ENCODE measurements around the gene CCDC28B. TPM values are rescaled to one million over a fixed set of nuclear protein-coding genes. Genes with fewer than 3 reads are reported as not detected.

CCDC28B gene
- polyA plus RNA-seq, 1 donor from 2014 or later, result 176 TPM

GRCh38 chr1:32246888-32247273 is 46.5 kb downstream of the CCDC28B start, which contains the start of gene FAM167B:
Gene FAM167B, plus strand, starts transcription at chr1:32247222. Its CDS starts 200 bp downstream, at chr1:32247422.
- Histone ChIP-seq H3K79me2 (replicated peaks; ENCODE audit: insufficient read depth, low read length) (no peaks in the 10 kb centered on the region), H3K27ac (ENCODE audit: low read length) (no peak within 1 kb of the TSS), H3K9ac (ENCODE audit: low read length) (no peak within 1 kb of the TSS), H3K4me2 (ENCODE audit: low read length) (no peak within 1 kb of the TSS), H3K9me3 (ENCODE audit: low read length) (no peaks in the 10 kb centered on the region), H2AFZ (ENCODE audit: low read depth, low read length) (no peak within 1 kb of the TSS), H3K4me3 (ENCODE audit: low read length) (no peak within 1 kb of the TSS), H3K9me2 (ENCODE audit: insufficient read depth, low read length) (no peaks in the 10 kb centered on the region), H3F3A (ENCODE audit: insufficient read depth, low read length, poor library complexity, severe bottlenecking) (no peaks in the 10 kb centered on the region), H3K36me3 (ENCODE audit: insufficient read depth, low read length) (no peaks in the 10 kb centered on the region), H4K20me1 (ENCODE audit: insufficient read depth) (no peaks in the 10 kb centered on the region), H3K27me3 (ENCODE audit: insufficient read depth, low read depth, low read length) (peaks cover under 1% of the 10 kb centered on the region)
- no peak for TF ChIP-seq CTCF (IDR thresholded peaks at IDR 0.05; ENCODE audit: poor library complexity, severe bottlenecking)
- no peak for TF ChIP-seq MXI1 (conservative IDR thresholded peaks at IDR 0.05; ENCODE audit: poor library complexity, severe bottlenecking)
- TF ChIP-seq EZH2 (IDR thresholded peaks at IDR 0.05; ENCODE audit: borderline replicate concordance, insufficient read depth, low read length, poor library complexity, severe bottlenecking), result no peak
- TF ChIP-seq POLR2AphosphoS5 (IDR thresholded peaks at IDR 0.05), result no peak
- TF ChIP-seq, protein P1, sequence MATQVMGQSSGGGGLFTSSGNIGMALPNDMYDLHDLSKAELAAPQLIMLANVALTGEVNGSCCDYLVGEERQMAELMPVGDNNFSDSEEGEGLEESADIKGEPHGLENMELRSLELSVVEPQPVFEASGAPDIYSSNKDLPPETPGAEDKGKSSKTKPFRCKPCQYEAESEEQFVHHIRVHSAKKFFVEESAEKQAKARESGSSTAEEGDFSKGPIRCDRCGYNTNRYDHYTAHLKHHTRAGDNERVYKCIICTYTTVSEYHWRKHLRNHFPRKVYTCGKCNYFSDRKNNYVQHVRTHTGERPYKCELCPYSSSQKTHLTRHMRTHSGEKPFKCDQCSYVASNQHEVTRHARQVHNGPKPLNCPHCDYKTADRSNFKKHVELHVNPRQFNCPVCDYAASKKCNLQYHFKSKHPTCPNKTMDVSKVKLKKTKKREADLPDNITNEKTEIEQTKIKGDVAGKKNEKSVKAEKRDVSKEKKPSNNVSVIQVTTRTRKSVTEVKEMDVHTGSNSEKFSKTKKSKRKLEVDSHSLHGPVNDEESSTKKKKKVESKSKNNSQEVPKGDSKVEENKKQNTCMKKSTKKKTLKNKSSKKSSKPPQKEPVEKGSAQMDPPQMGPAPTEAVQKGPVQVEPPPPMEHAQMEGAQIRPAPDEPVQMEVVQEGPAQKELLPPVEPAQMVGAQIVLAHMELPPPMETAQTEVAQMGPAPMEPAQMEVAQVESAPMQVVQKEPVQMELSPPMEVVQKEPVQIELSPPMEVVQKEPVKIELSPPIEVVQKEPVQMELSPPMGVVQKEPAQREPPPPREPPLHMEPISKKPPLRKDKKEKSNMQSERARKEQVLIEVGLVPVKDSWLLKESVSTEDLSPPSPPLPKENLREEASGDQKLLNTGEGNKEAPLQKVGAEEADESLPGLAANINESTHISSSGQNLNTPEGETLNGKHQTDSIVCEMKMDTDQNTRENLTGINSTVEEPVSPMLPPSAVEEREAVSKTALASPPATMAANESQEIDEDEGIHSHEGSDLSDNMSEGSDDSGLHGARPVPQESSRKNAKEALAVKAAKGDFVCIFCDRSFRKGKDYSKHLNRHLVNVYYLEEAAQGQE (IDR thresholded peaks at IDR 0.05; ENCODE audit: borderline replicate concordance), result no peak
- TF ChIP-seq EP300 (conservative IDR thresholded peaks at IDR 0.05; ENCODE audit: poor library complexity, severe bottlenecking), result no peak
- no peak for TF ChIP-seq SMC3 (conservative IDR thresholded peaks at IDR 0.05; ENCODE audit: poor library complexity)
- no peak for TF ChIP-seq RAD21 (conservative IDR thresholded peaks at IDR 0.05)
- TF ChIP-seq TAF1 (IDR thresholded peaks at IDR 0.05; ENCODE audit: low read depth), result no peak

DNA sequence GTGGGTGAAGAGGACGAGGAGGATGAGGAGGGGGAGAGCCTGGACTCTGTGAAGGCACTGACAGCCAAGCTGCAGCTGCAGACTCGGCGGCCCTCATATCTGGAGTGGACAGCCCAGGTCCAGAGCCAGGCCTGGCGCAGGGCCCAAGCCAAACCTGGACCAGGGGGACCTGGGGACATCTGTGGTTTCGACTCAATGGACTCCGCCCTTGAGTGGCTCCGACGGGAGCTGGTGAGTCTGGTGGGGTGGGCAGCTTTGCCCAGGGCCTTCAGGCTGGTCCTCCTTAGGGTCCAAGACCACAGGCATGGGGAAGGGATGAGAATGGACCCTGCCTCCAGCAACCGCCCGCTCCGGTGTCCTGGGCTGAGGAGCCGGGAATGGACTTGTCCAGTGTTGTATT is 47.1 kb downstream of the CCDC28B start:
- H2AFZ ChIP-seq (ENCODE audit: low read depth, low read length), result no peak overlapping the region
- H3K36me3 ChIP-seq (ENCODE audit: insufficient read depth, low read length), result no peaks in the 10 kb centered on the region
- TF ChIP-seq SMC3 (conservative IDR thresholded peaks at IDR 0.05; ENCODE audit: poor library complexity), result no peak
- no peak for TF ChIP-seq POLR2AphosphoS5 (IDR thresholded peaks at IDR 0.05)
- TF ChIP-seq MXI1 (conservative IDR thresholded peaks at IDR 0.05; ENCODE audit: poor library complexity, severe bottlenecking), result no peak
- TF ChIP-seq RAD21 (conservative IDR thresholded peaks at IDR 0.05), result no peak
- H3K9ac ChIP-seq (ENCODE audit: low read length), result no peak overlapping the region
- H3K4me3 ChIP-seq (ENCODE audit: low read length), result no peak overlapping the region
- no peaks in the 10 kb centered on the region for H4K20me1 ChIP-seq (ENCODE audit: insufficient read depth)
- H3K27ac ChIP-seq (ENCODE audit: low read length), result no peak overlapping the region
- no peaks in the 10 kb centered on the region for H3K9me2 ChIP-seq (ENCODE audit: insufficient read depth, low read length)
- no peak overlapping the region for H3K4me2 ChIP-seq (ENCODE audit: low read length)
- no peaks in the 10 kb centered on the region for H3K27me3 ChIP-seq (ENCODE audit: insufficient read depth, low read depth, low read length)
- no peaks in the 10 kb centered on the region for H3K79me2 ChIP-seq (replicated peaks; ENCODE audit: insufficient read depth, low read length)
- H3F3A ChIP-seq (ENCODE audit: insufficient read depth, low read length, poor library complexity, severe bottlenecking), result no peaks in the 10 kb centered on the region
- no peaks in the 10 kb centered on the region for H3K9me3 ChIP-seq (ENCODE audit: low read length)
